Astrocyte of the spinal cord (primary cell): ENCODE results near the gene VIPR2.
"Not testable (repeated sequence)": the region's sequence is repeated elsewhere in the genome, so short reads cannot be mapped to it uniquely, and the experiment has no call there.

Experiments
- DNase-seq: peaks from one replicate; pipeline ENCODE4 v3.0.0; 2011; ENCODE audit warnings: low read depth, low spot score
- H3K4me3 ChIP-seq: 2 replicates; pipeline ENCODE4 v1.5.1; 2011; ENCODE audit warnings: low read depth, mild to moderate bottlenecking, low read length, moderate library complexity
- CTCF ChIP-seq: IDR thresholded peaks from 2 replicates; pipeline ENCODE4 v1.5.1; 2012; ENCODE audit warnings: low read depth, mild to moderate bottlenecking, low read length, inconsistent platforms
- in situ Hi-C: cut with HindIII; loops from 2 replicates; pipeline ENCODE4 v1.10.0; 2017; ENCODE audit warnings: low sequenced_read_pairs

The VIPR2 gene

DNA sequence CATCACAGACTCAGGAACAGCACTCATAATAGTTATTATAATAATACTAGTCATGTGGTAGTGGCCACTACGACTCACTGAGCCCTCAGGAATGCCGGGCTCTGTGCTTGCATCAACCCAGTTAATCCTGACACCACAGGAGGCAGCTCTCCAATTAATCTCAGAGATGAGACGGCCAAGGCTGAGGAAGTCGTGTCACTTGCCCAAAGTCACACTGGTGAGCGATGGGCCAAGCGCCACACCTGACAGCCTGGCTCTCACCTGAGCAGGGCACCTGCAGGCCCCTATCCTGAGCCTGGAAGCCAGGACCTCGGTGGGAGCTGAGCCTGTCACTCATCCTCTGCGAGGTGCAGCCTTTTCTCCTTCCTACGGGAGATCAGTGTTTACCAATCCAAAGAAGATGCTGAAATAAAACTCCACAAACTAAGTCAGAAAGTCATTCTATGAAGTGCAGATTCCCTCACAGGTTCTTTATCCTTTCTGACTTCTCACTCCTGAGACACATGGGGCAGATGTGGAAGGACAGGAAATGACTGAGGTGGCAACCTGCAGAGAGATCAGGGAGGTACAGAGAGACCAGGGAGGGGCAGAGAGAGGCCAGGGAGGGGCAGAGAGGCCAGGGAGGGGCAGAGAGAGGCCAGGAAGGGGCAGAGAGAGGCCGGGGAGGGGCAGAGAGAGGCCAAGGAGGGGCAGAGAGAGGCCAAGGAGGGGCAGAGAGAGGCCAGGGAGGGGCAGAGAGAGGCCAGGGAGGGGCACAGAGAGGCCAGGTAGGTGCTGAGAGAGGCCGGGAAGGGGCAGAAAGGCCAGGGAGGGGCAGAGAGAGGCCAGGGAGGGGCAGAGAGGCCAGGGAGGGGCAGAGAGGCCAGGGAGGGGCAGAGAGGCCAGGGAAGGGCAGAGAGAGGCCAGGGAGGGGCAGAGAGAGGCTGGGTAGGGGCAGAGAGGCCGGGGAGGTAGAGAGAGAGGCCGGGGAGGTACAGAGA lies 38.5 kb downstream of the VIPR2 start:
- no peak for DNase-seq
- TF ChIP-seq CTCF, result no peak
- in situ Hi-C loops, result no loop called here
- H3K4me3 ChIP-seq, result no peak overlapping the region

- in situ Hi-C loops, result no loop called here
- DNase-seq, result no peak
- TF ChIP-seq CTCF, result no peak
- no peak overlapping the region for H3K4me3 ChIP-seq
These were observed 39.4 kb downstream of the VIPR2 start for GRCh38 chr7:159105066-159105780.

DNA sequence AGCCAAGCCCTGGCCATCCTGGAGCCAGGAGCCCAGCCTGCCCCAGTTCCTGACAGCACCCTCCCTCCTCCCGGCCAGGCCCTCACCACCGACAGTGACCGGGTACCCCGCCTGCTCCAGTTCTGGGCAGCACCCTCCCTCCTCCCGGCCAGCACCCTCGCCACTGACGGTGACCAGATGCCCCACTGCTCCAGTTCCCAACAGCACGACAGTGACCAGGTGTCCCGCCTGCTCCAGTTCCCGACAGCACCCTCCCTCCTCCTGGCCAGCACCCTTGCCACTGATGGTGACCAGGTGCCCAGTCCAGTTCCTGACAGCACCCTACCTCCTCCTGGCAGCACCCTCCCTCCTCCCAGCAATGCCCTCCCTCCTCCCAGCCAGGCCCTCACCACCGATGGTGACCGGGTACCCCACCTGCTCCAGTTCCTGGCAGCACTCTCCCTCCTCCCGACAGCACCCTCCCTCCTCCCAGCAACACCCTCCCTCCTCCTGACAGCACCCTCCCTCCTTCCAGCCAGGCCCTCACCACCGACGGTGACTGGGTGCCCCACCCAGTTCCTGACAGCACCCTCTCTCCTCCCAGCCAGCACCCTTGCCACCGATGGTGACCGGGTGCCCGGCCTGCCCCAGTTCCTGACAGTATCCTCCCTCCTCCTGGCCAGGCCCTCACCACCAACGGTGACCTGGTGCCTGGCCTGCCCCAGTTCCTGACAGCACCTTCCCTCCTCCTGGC lies 40.3 kb downstream of the VIPR2 start:
- TF ChIP-seq CTCF, result no peak
- in situ Hi-C loops, result no loop called here
- DNase-seq, result no peak
- H3K4me3 ChIP-seq, result no peak overlapping the region

GRCh38 chr7:159103382-159104187 lies 41.1 kb downstream of the VIPR2 start:
- in situ Hi-C loops, result no loop called here
- no peak overlapping the region for H3K4me3 ChIP-seq
- TF ChIP-seq CTCF, result no peak
- DNase-seq, result no peak

DNA sequence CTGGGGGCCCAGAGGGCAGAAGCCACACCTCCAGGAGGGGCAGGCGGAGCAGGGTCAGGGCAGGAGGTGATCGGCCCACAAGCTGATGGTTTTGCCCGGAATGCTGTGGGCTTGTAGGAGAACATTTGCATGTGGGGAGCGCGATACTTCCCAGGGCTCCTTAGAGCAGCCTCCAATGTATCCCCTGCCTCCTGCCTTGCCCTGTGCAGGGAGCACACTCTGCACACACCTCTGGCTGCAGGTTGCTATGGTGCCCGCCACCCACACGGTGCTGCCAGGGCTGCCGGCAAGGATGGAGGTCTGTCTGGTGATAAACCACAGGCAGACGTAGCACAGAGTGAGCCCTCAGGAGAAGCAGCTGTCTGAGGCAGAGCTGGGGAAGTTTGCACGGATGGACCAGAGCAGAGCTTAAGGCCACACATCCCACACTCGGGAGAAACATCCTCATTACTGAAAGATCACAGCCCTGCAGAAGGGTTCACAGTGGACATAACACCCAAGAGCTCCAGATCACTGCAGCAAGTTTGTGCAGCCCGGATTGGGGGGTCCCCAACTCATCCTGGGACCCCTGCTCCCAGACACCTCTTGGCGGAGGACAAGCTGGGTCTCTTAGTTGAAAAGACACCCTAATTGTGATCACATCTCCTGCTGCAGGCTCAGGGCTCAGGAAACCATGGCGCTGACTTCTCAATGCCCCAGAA lies 41.8 kb downstream of the VIPR2 start:
- no peak for DNase-seq
- TF ChIP-seq CTCF, result no peak
- in situ Hi-C loops, result no loop called here
- no peak overlapping the region for H3K4me3 ChIP-seq

- DNase-seq, H3K4me3 ChIP-seq, in situ Hi-C loops: not testable (repeated sequence)
These were observed 43.0 kb downstream of the VIPR2 start for GRCh38 chr7:159101661-159102091.

GRCh38 chr7:159101083-159101395 lies 43.6 kb downstream of the VIPR2 start:
- in situ Hi-C loops, DNase-seq, H3K4me3 ChIP-seq: not testable (repeated sequence)

- H3K4me3 ChIP-seq, in situ Hi-C loops, DNase-seq: not testable (repeated sequence)
These were observed 44.2 kb downstream of the VIPR2 start for GRCh38 chr7:159100281-159101082.
